Colonic mucosa (tissue), 4 donors: ENCODE data around the gene PCBD2. TPM values are rescaled to one million over a fixed set of nuclear protein-coding genes. Genes with fewer than 3 reads are reported as not detected.

Experiments used
- DNase-seq: peaks from one replicate; pipeline ENCODE4 v3.0.0-alpha.2; 2020
- H3K27ac ChIP-seq: fragments of 200-600 bp; one replicate; pipeline ENCODE4 v1.8.0; 2021
- H3K27me3 ChIP-seq: fragments of 200-600 bp; one replicate; pipeline ENCODE4 v1.8.0; 2021
- H3K36me3 ChIP-seq: fragments of 200-600 bp; one replicate; pipeline ENCODE4 v1.8.0; 2021
- H3K4me1 ChIP-seq: fragments of 200-600 bp; one replicate; pipeline ENCODE4 v1.8.0; 2021; ENCODE audit warnings: mild to moderate bottlenecking
- H3K4me3 ChIP-seq: fragments of 200-600 bp; one replicate; pipeline ENCODE4 v1.8.0; 2021
- H3K9ac ChIP-seq, 2 donors: one replicate each; pipeline ENCODE4 v1.7.0; 2013; ENCODE audit warnings: control low read depth in 2 of 2, low read depth in 2 of 2, low read length in 2 of 2
- H3K9me3 ChIP-seq: fragments of 200-600 bp; one replicate; pipeline ENCODE4 v1.8.0; 2021
- intact Hi-C: fragments of 100-400 bp; cut with DNase I; formaldehyde crosslinking; loops from one replicate; pipeline ENCODE4 v1.14.1; 2022
- total RNA-seq, 2 donors: library from RNA; stranded (reverse); fragmentation: NEBNext Ultra II Directional in 1 of 2; extraction: Animal tissue kit (Norgen Biotek cat#: 25700) in 1 of 2; gene quantifications; one replicate each; pipeline ENCODE4 v1.2.1, GENCODE V29; 2021
- TF ChIP-seq, protein P1 (sequence below): fragments of 200-600 bp; IDR thresholded peaks from one replicate; pipeline ENCODE4 v1.8.0; 2022; ENCODE audit warnings: antibody characterized with exemption, mild to moderate bottlenecking
- donor health status: healthy.
- donor health status: DM: no; HTN: no; CAD: no.
- donor health status: DM: no; HTN: no; CAD: no.

The PCBD2 gene
- total RNA-seq, 2 donors from 2014 or later = 10.3 to 13.9 TPM

DNA sequence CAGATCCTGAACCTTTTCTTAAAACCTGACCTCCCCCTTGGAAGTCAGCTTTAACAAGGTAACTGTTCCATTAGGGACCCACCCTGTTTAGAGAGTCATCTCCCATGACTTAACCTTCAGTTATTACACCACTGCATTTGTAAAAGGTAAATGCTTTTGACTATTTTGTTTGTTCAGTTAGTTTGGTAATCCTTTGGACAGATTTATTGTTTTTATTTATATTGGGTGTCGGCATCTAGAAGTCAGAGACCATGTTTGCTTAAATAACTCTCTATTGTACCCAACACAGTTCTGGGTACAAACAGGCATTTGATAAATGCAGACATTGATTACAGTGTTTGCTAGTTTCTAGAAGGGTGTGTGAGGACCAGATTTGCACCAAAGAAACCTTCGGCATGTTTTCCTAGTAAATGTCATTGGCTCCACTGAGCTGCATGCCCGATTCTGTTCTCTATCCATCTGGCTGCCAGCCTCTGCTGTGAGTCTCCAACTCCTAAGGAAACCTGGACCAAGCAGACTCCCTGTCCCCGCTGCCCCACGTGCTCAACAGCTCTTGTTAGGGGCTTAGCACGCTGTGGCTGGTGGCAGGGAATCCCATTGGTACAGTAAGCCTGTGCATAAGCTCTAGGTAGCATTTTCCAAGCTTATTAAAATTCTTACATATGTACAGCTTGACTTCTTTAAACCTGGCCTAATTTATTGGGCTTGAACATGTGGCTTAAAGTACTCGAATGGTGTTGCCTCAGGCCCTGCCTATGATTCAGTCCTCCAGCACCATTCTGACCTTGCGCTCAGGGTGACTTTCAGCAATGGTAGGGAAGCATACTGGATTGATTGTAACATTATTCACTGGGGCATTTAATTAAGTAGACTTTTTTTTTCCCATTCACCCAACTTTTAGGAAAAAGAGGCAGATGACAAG is 6.6 kb downstream of the PCBD2 start:
- H3K36me3 ChIP-seq = no peaks in the 10 kb centered on the region

DNA sequence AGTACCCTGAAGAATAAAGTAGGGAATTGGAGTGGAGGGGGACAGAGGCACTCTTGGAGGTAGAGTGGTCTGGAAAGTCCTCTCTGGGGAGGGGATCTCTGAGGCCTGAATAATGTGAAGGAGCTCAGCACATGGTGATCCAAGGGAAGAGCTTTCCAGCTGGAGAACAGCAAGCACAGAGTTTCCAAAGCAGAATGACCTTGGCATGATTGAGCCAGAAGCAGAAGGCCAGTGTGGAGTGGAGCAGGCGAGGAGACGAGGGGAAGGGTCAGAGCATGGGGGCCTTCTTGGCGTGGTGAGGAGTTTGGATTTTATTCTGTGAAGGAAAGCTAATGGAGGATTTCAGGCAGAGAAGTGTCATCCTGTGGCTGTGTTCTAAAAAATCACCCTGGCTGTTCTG is 8.3 kb downstream of the PCBD2 start:
- TF ChIP-seq, protein P1, sequence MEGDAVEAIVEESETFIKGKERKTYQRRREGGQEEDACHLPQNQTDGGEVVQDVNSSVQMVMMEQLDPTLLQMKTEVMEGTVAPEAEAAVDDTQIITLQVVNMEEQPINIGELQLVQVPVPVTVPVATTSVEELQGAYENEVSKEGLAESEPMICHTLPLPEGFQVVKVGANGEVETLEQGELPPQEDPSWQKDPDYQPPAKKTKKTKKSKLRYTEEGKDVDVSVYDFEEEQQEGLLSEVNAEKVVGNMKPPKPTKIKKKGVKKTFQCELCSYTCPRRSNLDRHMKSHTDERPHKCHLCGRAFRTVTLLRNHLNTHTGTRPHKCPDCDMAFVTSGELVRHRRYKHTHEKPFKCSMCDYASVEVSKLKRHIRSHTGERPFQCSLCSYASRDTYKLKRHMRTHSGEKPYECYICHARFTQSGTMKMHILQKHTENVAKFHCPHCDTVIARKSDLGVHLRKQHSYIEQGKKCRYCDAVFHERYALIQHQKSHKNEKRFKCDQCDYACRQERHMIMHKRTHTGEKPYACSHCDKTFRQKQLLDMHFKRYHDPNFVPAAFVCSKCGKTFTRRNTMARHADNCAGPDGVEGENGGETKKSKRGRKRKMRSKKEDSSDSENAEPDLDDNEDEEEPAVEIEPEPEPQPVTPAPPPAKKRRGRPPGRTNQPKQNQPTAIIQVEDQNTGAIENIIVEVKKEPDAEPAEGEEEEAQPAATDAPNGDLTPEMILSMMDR = no peak
- no peak overlapping the region for H3K4me3 ChIP-seq
- DNase-seq = no peak
- intact Hi-C loops = no loop called here
- no peak overlapping the region for H3K9ac ChIP-seq
- H3K36me3 ChIP-seq = no peaks in the 10 kb centered on the region
- no peak overlapping the region for H3K27ac ChIP-seq
- H3K4me1 ChIP-seq = no peaks in the 10 kb centered on the region
- H3K27me3 ChIP-seq = no peaks in the 10 kb centered on the region
- H3K9me3 ChIP-seq = no peaks in the 10 kb centered on the region

More for the DNA sequence above, 6.6 kb downstream of the PCBD2 start:
- H3K9ac ChIP-seq = no peak overlapping the region
- H3K9me3 ChIP-seq = no peaks in the 10 kb centered on the region
- H3K27me3 ChIP-seq = no peaks in the 10 kb centered on the region
- no peak overlapping the region for H3K27ac ChIP-seq
- no peak overlapping the region for H3K4me3 ChIP-seq
- TF ChIP-seq, protein P1 = no peak
- no peaks in the 10 kb centered on the region for H3K4me1 ChIP-seq
- intact Hi-C loops = no loop called here
- no peak for DNase-seq

DNA sequence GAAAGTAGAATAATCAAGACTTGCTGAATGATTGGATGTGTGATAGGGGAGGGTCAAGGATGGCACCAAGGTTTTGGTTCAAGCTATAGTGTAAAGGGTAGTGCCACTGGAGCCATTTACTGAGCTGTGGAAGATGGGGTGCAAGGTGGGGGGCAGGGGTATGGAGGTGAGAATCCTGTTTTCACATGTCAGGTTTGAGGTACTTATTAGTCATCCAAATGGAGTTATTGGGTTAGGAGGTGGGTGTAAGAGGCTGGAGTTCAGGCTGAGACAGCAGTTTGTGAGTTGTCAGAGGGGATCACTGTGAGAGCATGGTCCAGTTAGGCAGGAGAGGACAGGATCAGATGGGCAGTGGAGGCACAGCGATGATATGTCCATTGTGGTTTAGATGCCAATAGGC is 8.9 kb downstream of the PCBD2 start:
- Histone ChIP-seq H3K27me3 (no peaks in the 10 kb centered on the region), H3K9ac (no peak overlapping the region), H3K4me1 (no peaks in the 10 kb centered on the region), H3K9me3 (no peaks in the 10 kb centered on the region), H3K4me3 (no peak overlapping the region), H3K36me3 (no peaks in the 10 kb centered on the region), H3K27ac (no peak overlapping the region)
- DNase-seq = no peak
- TF ChIP-seq, protein P1 = no peak
- intact Hi-C loops = no loop called here

DNA sequence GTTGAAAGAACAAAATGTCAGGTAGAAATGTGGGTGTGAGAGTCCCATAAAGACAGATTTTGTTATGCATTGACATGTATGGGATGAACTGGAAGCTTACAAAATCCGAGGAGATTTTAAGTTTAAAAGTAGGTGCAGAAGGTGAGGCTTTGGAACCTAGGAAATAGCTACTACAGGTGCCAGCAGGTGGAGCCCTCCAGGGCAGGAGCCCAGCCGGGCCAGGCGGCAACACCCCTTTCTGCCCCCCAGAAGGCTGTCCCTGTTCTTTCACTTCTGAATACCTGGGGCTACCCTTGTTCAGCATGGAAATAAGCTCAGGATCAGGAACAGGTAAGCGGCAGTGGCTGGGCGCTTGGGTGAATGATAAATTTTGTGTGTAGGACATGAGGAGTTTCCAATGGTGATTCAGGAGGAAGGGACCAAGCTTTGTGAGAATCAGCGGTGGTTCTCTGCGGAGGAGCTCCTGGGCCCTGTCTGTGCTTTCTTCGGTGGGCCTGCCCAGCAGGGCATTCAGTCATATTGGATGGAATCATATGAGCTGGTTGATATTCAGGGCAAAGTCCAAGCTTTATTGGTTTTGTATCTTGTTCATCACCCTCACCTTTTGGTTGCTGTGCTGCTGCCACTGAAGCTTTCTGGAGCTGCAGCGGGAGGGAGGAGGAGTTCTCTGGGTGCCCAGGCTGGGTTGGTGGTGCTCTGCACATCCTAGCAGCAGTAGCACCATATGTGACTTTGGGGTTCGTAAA is 12.3 kb downstream of the PCBD2 start:
- H3K4me1 ChIP-seq = no peaks in the 10 kb centered on the region
- H3K27me3 ChIP-seq = no peaks in the 10 kb centered on the region
- no peak overlapping the region for H3K4me3 ChIP-seq
- no peak overlapping the region for H3K9ac ChIP-seq
- no peaks in the 10 kb centered on the region for H3K36me3 ChIP-seq
- H3K27ac ChIP-seq = no peak overlapping the region
- intact Hi-C loops = loop anchor here (5.0 kb wide), 1 partner anchor 275 kb away; no protein-coding TSS in a partner anchor
- TF ChIP-seq, protein P1 = peak; percentile 35
- no peak for DNase-seq
- no peaks in the 10 kb centered on the region for H3K9me3 ChIP-seq

DNA sequence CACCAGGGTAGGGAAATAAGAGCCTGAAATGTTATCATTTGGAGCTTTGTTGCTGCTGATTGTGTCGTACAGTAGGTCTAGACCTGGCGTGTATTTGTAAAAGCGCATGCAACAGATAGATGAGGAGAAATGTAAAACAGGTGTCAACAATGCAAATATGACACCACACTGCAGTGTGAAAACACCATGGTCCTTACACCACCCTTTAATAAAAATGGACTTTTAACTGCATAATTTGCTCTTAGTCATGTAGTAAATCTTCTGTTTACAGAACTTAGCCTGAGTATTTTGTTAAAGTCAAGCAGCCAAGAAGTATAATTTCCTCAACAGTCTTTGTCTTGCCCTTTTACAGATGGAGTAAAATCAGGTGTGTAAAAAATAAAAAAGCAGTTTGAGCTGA is 13.9 kb downstream of the PCBD2 start:
- H3K4me1 ChIP-seq = no peaks in the 10 kb centered on the region
- TF ChIP-seq, protein P1 = no peak
- intact Hi-C loops = loop anchor here (5.0 kb wide), 1 partner anchor 273 kb away; no protein-coding TSS in a partner anchor
- no peaks in the 10 kb centered on the region for H3K9me3 ChIP-seq
- H3K27ac ChIP-seq = no peak overlapping the region
- no peak for DNase-seq
- no peak overlapping the region for H3K9ac ChIP-seq
- H3K27me3 ChIP-seq = no peaks in the 10 kb centered on the region
- no peaks in the 10 kb centered on the region for H3K36me3 ChIP-seq
- no peak overlapping the region for H3K4me3 ChIP-seq
